B cell (primary cell): Measurements from ENCODE around the gene PRDM15. TPM values are rescaled to one million over a fixed set of nuclear protein-coding genes. Genes with fewer than 3 reads are reported as not detected.
A peak's percentile ranks its signal among the peaks of the same experiment; 100 is the strongest.

Experiments
- ATAC-seq: fragments of 200-7000 bp; cut with Tn5 transposase; one replicate; pipeline ENCODE4 v1.10.0; 2021; ENCODE audit warnings: low read depth, mild to moderate bottlenecking, moderate number of reproducible peaks, moderate library complexity
- CTCF ChIA-PET: fragments of 350-600 bp; sonication (Branson Sonifier 250); formaldehyde crosslinking; loops from one replicate; lab custom pipeline; 2021; ENCODE audit warnings: antibody characterized with exemption, inconsistent platforms; lab: Charles Lee
- POLR2A ChIA-PET: fragments of 350-600 bp; sonication (Branson Sonifier 250); formaldehyde crosslinking; loops from one replicate; lab custom pipeline; 2021; ENCODE audit warnings: antibody characterized with exemption; lab: Charles Lee
- DNase-seq: peaks from one replicate; pipeline ENCODE4 v3.0.0; 2013
- H2AFZ ChIP-seq: 2 replicates; pipeline ENCODE4 v1.6.1; 2012; ENCODE audit warnings: mild to moderate bottlenecking, low read depth, low read length; ENCODE audit not compliant: insufficient read depth, poor library complexity, severe bottlenecking
- H3K27ac ChIP-seq, 2 donors: 1 replicate in 1 of 2; 2 replicates in 1 of 2; pipeline ENCODE4 v1.5.1; 2012 to 2013; ENCODE audit warnings: low read length in 2 of 2, mild to moderate bottlenecking in 2 of 2, moderate library complexity in 1 of 2
- H3K27me3 ChIP-seq, 4 experiments: fragments of 200-600 bp in 1 of 4; sonication (generic) in 1 of 4; replicated peaks in 1 of 4; 1 replicate in 2 of 4; 2 replicates in 2 of 4; pipeline versions ENCODE4 v1.6.1 to v1.7.0; 2013 to 2016; ENCODE audit warnings: low read length in 3 of 4, mild to moderate bottlenecking in 2 of 4, mixed read lengths in 1 of 4, moderate library complexity in 1 of 4; ENCODE audit not compliant: insufficient read depth in 4 of 4, control insufficient read depth in 3 of 4; ENCODE audit errors: control extremely low read depth in 1 of 4
- H3K36me3 ChIP-seq, 2 experiments: replicated peaks in 1 of 2; 1 replicate in 1 of 2; 2 replicates in 1 of 2; pipeline versions ENCODE4 v1.6.1 to v1.7.1; 2013; ENCODE audit warnings: low read length in 1 of 2; ENCODE audit not compliant: insufficient read depth in 2 of 2, control insufficient read depth in 1 of 2; ENCODE audit errors: control extremely low read depth in 1 of 2, extremely low read depth in 1 of 2
- H3K4me1 ChIP-seq, 2 donors: fragments of 200-600 bp in 1 of 2; sonication (generic) in 1 of 2; 1 replicate in 1 of 2; 2 replicates in 1 of 2; pipeline versions ENCODE4 v1.5.1 to v1.6.1; 2013 to 2017; ENCODE audit warnings: low read length in 2 of 2; ENCODE audit not compliant: control insufficient read depth in 2 of 2, insufficient read depth in 2 of 2
- H3K4me2 ChIP-seq: replicated peaks from 2 replicates; pipeline ENCODE3; 2012; ENCODE audit warnings: mild to moderate bottlenecking, low read depth, low read length; ENCODE audit not compliant: poor library complexity, severe bottlenecking
- H3K4me3 ChIP-seq, 5 experiments: fragments of 200-600 bp in 1 of 5; sonication (generic) in 1 of 5; 1 replicate in 3 of 5; 2 replicates in 2 of 5; pipeline versions ENCODE4 v1.5.1 to v1.7.0; 2011 to 2016; ENCODE audit warnings: low read length in 4 of 5, mild to moderate bottlenecking in 4 of 5, low read depth in 2 of 5, control low read depth in 1 of 5, moderate library complexity in 1 of 5; ENCODE audit not compliant: insufficient read depth in 1 of 5; ENCODE audit errors: control extremely low read depth in 1 of 5, extremely low read depth in 1 of 5
- H3K79me2 ChIP-seq: fragments of 200-600 bp; sonication (generic); one replicate; pipeline ENCODE4 v1.6.0; 2016; ENCODE audit warnings: low read length; ENCODE audit not compliant: control insufficient read depth, insufficient read depth
- H3K9ac ChIP-seq: fragments of 200-600 bp; sonication (generic); 2 replicates; pipeline ENCODE4 v1.6.1; 2017; ENCODE audit warnings: mild to moderate bottlenecking, low read length, moderate library complexity
- H3K9me3 ChIP-seq, 3 donors: one replicate each; pipeline versions ENCODE4 v1.6.1 to v1.7.1; 2013; ENCODE audit warnings: low read length in 2 of 3; ENCODE audit not compliant: control insufficient read depth in 2 of 3, insufficient read depth in 1 of 3; ENCODE audit errors: control extremely low read depth in 1 of 3
- H4K20me1 ChIP-seq: 2 replicates; pipeline ENCODE4 v1.6.0; 2012; ENCODE audit warnings: mild to moderate bottlenecking, low read length; ENCODE audit not compliant: insufficient read depth, control insufficient read depth, poor library complexity, severe bottlenecking
- H3K27ac Mint-ChIP-seq: one replicate; pipeline ENCODE4 v1.8.0; 2021; ENCODE audit warnings: mixed read lengths
- H3K27me3 Mint-ChIP-seq: one replicate; pipeline ENCODE4 v1.8.0; 2021; ENCODE audit warnings: mixed read lengths
- H3K4me1 Mint-ChIP-seq: one replicate; pipeline ENCODE4 v1.8.0; 2021; ENCODE audit warnings: mixed read lengths
- H3K4me3 Mint-ChIP-seq: one replicate; pipeline ENCODE4 v1.8.0; 2021; ENCODE audit warnings: mixed read lengths
- H3K9me3 Mint-ChIP-seq: one replicate; pipeline ENCODE4 v1.8.0; 2022; ENCODE audit warnings: mixed read lengths; ENCODE audit not compliant: insufficient read depth
- EZH2 ChIP-seq: IDR thresholded peaks from 2 replicates; pipeline ENCODE4 v1.6.1; 2012; ENCODE audit warnings: borderline replicate concordance, low read depth, mild to moderate bottlenecking, moderate library complexity, low read length; ENCODE audit not compliant: insufficient read depth, poor library complexity, severe bottlenecking
- WGBS: methylation state at CpG from one replicate; pipeline ENCODE4 v1.1.5; 2013; ENCODE audit warnings: missing lambda C conversion rate; ENCODE audit not compliant: insufficient coverage; 5-methylcytosine and 5-hydroxymethylcytosine counted together
- intact Hi-C: fragments of 100-400 bp; cut with micrococcal nuclease; formaldehyde crosslinking; loops from one replicate; pipeline ENCODE4 v1.10.0; 2022
- polyA plus RNA-seq: library from polyadenylated mRNA; depleted of rRNA; stranded (reverse); fragments of >200 nt; gene quantifications from 2 replicates; pipeline ENCODE4 v1.2.3, GENCODE V29; 2012
- total RNA-seq, 2 donors: library from RNA; stranded (reverse); fragments of 120-200 nt in 1 of 2; gene quantifications; 1 replicate in 1 of 2; 2 replicates in 1 of 2; pipeline versions ENCODE4 v1.2.3 to v1.2.4, GENCODE V29; 2013 to 2022
- TF ChIP-seq, protein P1 (sequence below): fragments of 200-600 bp; IDR thresholded peaks from one replicate; pipeline ENCODE4 v1.8.0; 2022; ENCODE audit warnings: antibody characterized with exemption, mild to moderate bottlenecking

PRDM15 gene
- total and polyA plus RNA-seq, 2 donors (not counting 1 experiment from before 2014, with no cell fraction given): 21.3 to 29.2 TPM

DNA sequence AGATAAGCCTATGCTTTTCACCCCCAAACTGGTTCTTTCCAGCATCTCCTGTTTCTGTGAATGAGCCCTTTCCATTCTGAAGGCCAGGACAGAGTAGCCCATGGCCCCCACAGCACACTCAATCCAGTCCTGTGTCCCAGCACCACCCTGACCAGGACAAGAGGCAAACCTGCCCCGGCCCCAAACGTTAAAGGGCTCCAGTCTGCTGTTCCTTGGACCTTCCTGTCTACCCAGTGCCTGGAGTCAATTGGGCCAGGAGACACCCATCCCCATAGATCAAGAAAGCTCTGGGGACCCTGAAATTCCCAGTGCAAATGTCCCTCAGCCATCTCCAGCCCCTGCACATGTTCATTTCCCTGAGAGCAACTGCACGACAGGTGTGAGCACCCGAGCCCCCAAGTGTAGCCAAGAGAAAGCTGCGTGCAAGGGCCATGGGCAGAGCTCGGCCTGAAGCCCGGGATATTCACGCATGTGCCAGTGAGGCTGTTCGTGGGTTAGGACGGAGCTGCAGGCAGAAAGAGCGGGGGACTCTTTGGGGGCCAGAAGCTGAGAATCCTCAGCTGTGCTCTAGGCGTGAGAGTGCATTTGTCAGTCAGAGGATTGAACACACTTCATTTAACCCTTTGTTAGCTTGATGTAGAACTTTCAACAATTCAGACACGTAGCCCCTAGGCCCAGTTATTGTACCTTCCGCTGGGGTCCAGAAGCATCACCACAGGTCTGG lies 108.1 kb downstream of the PRDM15 start:
- DNase-seq: no peak
- no peak overlapping the region for H3K4me2 ChIP-seq
- no peak overlapping the region for H2AFZ ChIP-seq
- H3K4me3 ChIP-seq: no peak overlapping the region
- no peaks in the 10 kb centered on the region for H3K36me3 ChIP-seq
- H3K4me1 ChIP-seq: peaks cover 28 to 31% of the 10 kb centered on the region in 2 donors
- H3K9ac ChIP-seq: no peak overlapping the region
- Mint-ChIP-seq H3K4me3 (no peak overlapping the region), H3K9me3 (no peaks in the 10 kb centered on the region), H3K27me3 (peaks cover 82% of the 10 kb centered on the region), H3K27ac (no peak overlapping the region), H3K4me1 (peaks cover 24% of the 10 kb centered on the region)
- ChIA-PET POLR2A (no interaction called here), CTCF (no interaction called here)
- peaks cover 0 to 18% (median 0%) of the 10 kb centered on the region in 3 donors for H3K9me3 ChIP-seq
- TF ChIP-seq, protein P1, sequence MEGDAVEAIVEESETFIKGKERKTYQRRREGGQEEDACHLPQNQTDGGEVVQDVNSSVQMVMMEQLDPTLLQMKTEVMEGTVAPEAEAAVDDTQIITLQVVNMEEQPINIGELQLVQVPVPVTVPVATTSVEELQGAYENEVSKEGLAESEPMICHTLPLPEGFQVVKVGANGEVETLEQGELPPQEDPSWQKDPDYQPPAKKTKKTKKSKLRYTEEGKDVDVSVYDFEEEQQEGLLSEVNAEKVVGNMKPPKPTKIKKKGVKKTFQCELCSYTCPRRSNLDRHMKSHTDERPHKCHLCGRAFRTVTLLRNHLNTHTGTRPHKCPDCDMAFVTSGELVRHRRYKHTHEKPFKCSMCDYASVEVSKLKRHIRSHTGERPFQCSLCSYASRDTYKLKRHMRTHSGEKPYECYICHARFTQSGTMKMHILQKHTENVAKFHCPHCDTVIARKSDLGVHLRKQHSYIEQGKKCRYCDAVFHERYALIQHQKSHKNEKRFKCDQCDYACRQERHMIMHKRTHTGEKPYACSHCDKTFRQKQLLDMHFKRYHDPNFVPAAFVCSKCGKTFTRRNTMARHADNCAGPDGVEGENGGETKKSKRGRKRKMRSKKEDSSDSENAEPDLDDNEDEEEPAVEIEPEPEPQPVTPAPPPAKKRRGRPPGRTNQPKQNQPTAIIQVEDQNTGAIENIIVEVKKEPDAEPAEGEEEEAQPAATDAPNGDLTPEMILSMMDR: no peak
- WGBS: 85% methylated on average over 14 of the region's 14 CpGs
- ATAC-seq: no peak
- H3K79me2 ChIP-seq: no peaks in the 10 kb centered on the region
- peaks cover 0 to 73% (median 26%) of the 10 kb centered on the region in 4 experiments for H3K27me3 ChIP-seq
- no peaks in the 10 kb centered on the region for H4K20me1 ChIP-seq
- intact Hi-C loops: no loop called here
- H3K27ac ChIP-seq: no peak overlapping the region

- peaks cover 0 to 21% (median 0%) of the 10 kb centered on the region in 3 donors for H3K9me3 ChIP-seq
- H3K9ac ChIP-seq: no peak overlapping the region
- H3K4me1 ChIP-seq: peaks cover 28 to 33% of the 10 kb centered on the region in 2 donors
- H3K27me3 Mint-ChIP-seq: peaks cover 83% of the 10 kb centered on the region
- no peak overlapping the region for H3K4me3 ChIP-seq
- H2AFZ ChIP-seq: no peak overlapping the region
- H3K4me2 ChIP-seq: no peak overlapping the region
- ATAC-seq: no peak
- H4K20me1 ChIP-seq: no peaks in the 10 kb centered on the region
- H3K9me3 Mint-ChIP-seq: no peaks in the 10 kb centered on the region
- no peaks in the 10 kb centered on the region for H3K36me3 ChIP-seq
- ChIA-PET POLR2A (no interaction called here), CTCF (no interaction called here)
- peak overlapping the region; percentile 23 for H3K4me3 Mint-ChIP-seq
- intact Hi-C loops: no loop called here
- H3K27me3 ChIP-seq: peaks cover 0 to 71% (median 30%) of the 10 kb centered on the region in 4 experiments
- H3K79me2 ChIP-seq: no peaks in the 10 kb centered on the region
- H3K4me1 Mint-ChIP-seq: peaks cover 24% of the 10 kb centered on the region
- DNase-seq: no peak
- H3K27ac Mint-ChIP-seq: no peak overlapping the region
- TF ChIP-seq EZH2: no peak
- TF ChIP-seq, protein P1: no peak
- 89% methylated on average over 3 of the region's 5 CpGs for WGBS
- H3K27ac ChIP-seq: no peak overlapping the region
Observed at GRCh38 chr21:41769933-41770332, 109.2 kb downstream of the PRDM15 start.
